HG03565 (cell line): ENCODE data around the gene KRT79.

ENCODE experiments used
- ATAC-seq: cut with Tn5 transposase; IDR thresholded peaks from one replicate; pipeline ENCODE4 v1.9.1; 2021; ENCODE audit warnings: mild to moderate bottlenecking, moderate library complexity; ENCODE audit not compliant: unreplicated experiment

KRT79 gene

DNA sequence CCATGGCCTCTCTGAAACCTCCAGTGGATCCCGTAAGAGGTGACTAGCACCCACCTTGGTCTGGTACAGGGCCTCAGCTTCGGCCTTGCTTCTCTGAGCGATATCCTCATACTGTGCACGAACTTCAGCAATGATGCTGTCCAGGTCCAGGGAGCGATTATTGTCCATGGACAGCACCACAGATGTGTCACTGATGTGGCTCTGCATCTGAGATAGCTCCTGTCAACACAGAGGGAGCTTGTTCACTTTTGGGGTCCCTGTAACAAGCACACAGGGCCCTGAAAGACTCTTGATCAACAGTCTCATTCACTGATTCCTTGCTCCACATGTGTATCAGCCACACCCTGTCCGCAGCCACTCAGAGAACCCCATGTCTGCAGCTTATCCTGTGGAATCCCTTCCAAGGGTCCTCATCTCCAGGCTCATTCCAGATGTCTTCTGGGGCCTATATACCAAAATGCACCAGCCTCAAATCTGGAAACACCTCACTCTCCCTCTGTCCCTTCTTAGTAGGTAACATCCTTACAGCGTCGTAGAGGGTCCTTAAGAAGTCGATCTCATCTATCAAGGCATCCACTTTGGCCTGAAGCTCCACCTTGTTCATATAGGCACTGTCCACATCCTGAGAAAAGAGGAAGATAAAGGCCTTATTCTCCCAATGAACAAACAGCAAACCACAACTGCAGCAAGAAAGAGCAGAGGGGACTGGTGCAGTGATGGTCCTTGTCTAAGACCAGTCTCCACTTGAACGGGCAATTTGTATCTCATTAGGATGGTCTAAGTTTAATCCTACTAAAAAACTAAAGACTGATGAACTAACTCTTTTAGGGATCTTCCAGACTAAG lies 41.7 kb downstream of the KRT79 start:
- no peak for ATAC-seq

DNA sequence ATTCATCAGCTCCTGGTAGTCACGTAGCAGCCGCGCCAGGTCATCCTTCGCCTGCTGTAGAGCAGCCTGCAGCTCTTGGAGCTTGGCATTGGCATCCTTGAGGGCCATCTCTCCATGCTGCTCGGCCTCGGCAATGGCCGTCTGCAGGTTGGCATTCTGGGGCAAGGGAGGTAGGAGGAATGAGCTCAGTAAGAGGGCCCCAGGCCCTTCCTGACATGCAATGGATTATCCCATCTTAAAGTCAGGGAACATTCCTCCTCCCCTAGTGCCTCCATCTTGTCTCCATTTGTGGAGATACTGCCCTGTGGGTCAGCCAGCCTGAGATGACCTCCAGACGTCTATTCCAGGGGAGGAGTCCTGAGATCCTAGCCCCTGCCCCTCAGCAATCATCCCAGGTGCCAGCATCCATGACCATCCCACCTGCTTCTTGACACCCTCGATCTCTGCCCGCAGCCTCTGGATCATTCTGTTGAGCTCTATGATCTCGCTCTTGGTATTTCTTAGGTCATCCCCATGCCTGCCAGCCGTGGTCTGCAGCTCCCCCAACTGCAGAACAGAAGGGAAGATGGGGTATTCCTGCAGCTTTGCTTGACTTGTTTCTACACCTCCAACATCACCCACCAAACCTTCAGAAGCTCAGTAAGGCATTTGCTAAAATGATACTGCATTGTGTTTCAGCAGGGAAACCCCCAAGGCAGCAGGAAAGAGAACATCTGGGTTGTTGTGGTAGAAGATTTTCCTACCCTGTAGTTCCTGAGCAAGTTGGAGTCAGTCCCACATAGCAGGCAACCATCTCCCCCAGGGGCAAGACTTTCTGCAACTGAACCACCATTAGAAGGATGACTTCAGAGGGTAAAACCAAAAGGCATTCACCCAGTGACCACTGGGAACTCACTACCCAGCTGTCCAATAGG lies 42.6 kb downstream of the KRT79 start:
- no peak for ATAC-seq

DNA sequence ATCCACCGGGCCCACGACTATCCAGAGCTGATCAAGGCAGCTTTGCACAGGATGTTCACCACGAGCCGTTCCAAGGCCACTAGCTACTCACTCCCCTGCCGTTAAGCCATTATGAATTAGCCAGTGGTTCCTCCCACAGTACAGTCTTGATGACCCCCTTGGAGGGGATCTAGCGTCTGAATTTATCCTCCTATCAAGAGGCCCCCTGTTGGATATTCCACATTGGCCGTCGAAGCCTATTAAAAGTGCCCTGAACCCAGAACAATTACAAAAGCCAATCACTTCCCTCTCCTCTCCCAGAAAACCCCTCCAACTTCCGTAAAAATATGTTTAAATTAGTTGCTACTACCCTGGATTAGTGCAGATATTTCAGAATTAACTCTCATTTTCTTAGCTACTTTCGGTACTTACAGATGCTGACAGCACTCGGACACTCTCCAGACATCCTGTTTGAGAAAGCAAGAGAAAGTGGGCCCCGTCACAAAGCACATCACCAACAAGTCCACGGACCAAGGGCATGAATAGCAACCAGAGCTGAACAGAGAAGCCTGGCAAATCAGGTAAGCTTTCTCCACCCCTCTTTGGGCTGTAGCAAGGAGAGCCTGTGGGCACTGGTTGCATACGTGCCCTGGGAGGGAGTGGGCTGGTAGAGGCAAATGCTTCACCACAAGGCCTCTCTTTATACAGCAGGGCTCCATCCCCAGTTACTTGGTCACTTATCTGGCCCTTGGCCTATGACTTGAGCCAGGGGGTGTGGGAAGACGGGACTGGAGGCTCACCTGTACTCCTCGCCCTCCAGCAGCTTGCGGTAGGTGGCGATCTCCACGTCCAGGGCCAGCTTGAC lies 43.5 kb downstream of the KRT79 start:
- no peak for ATAC-seq

DNA sequence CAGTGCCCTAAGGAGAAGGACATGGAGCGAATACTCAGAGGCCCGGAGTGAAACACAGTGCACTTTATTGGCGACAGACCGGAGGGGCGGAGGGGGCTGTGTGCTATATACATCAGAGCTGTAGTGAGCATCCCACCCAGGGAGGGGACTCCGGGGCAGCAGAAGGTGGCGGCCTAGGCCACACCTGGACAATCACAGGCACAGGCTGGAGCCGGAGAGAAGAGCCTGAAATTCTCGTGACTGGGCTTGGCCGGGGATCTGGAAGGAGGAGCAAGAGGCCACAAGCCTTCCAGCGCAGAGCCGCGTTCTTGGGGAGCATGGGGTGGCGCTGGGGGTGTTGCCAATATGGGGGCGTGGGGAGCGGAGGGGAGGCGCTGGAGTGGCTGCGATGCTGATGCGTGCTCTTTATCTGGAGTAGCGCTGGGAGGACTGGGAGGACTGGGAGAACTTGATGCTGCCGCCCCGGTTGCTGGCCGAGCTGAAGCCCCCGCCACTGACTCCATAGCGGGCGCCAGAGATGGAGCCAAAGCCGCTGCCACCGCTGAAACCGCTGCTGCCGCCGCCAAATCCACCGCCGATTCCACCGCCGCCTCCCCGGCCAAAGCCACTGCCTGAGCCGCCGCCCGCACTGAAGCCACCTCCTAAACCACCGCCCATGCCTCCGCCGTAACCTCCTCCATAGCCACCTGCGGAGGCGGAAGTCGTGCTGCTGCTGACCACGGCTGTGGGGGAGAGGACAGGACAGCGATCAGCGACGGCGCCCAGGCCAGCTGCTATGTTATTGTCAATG lies 44.3 kb downstream of the KRT79 start:
- ATAC-seq: no peak

DNA sequence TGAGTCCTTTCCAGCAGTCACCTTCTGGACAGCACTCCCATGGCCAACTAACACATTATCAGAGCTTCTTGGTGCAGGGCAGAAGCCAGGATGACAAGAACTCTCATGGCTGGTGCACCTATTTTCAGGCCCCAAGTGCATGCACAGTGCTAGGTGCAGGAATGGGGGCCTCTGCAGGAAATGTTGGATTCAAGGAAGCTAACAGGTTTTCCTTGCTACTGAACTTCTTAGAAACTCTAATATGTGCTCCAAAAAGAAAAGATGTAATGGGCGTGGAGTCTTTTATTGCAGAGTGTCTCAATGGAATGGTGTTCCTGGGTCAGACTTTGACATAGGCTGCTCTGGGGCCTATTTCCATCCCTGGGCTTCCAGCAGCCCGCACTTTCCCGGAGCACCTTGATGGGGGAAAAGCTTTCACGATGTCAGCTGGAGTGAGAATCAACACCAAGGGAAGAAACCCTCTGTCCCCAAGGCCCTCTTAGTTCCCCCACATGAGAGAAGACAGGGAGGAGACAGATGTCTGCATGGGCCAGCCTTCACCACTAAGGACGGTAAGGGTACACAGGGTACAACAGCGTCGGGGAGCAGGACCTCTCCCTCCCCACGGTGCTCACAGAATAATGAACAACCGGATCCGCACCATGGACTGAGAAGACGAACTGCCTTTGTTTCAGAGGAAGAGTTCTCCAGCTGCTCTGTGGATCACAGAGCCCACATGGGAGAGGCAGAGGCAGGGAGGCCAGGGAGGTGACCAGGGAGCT lies 45.1 kb downstream of the KRT79 start:
- ATAC-seq: no peak

DNA sequence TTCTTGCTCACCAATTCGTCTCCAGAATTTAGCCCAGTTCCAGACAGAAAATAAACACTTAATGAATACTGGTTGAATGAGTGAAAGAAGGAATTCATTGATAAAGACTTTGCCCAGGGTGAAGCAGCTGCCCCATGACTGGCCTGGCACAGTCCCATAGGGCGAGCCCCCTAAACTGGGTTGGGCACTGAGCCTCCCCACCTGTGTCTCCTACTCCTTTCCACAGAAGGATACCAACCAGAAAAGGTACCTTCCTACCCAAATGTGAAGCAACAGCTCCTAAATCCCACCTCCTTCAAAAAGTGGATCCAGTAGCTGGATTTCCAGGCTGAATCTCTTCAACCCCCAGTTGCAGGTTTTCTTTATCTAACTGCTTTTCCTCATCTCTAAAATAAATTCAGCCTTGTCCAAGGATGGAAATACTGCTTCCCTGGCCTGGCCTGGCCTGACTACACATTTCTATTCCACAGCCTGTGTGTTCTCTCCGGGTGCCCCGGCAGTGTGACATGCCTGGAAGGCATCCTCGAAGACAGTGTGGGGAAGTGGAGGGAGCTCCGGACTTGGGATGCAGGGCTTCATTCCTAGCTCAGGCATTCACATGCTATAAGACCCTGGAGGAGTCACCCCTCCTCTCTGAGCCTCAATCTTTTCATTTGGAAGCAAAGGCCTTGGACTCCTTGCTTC lies 45.8 kb downstream of the KRT79 start:
- ATAC-seq: no peak

DNA sequence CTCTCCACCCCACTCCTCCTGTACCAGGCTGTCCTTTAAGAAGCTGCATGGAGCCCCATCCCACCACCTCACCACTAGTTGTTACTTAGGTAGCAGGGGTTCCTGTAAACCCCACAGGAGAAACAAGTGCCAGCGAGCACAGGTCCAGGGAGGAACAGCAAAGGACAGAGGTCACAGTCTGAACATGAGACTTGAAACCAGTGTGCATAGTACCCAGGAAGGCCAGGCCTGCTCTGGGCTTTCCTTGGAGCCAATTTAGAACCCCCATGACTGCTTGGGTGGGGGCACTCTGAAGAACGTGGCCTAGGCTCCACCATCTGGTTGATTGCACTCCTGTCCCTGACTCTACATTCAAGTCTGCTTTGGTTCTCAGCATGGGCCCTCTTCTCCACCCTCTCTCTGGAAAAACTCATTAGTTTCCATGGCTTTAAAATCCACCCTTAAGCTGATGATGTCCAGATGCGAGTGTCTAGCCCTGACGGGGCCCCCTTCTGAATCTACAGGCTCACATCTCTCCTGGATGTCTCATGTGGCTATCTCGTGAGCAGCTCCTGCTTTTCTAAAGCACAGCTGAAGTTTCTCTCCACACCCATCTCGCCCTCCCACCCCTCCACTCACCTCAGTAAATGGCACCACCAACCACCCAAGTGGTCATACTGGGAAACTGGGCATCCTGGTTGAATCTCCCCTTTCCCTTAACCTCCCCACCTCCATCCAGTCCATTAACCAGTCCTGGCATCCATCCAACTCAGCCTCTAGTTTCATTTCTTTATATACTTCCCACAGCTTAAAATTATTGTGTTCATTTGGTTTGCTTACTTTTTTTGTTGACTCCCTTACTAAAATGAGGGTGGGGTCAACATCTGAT lies 46.6 kb downstream of the KRT79 start:
- ATAC-seq: no peak

DNA sequence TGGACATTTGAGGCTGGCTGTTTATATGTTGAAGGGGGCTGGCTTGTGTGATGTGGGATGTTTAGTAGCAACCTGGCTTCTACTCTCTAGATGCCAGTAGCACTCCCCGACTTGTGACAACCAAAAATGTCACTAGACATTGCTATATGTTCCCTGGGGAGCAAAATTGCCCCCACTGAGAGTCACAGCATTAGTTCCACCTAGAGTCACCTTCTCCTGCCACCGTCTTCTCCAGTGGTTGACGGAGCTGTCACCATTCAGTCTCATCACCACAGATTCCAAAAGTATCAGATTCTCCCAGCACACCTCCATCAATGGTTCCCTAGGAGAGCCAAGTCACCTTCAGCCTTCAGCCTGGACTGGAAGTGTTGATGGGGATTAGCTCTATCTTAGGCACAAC lies 49.2 kb downstream of the KRT79 start:
- ATAC-seq: no peak

DNA sequence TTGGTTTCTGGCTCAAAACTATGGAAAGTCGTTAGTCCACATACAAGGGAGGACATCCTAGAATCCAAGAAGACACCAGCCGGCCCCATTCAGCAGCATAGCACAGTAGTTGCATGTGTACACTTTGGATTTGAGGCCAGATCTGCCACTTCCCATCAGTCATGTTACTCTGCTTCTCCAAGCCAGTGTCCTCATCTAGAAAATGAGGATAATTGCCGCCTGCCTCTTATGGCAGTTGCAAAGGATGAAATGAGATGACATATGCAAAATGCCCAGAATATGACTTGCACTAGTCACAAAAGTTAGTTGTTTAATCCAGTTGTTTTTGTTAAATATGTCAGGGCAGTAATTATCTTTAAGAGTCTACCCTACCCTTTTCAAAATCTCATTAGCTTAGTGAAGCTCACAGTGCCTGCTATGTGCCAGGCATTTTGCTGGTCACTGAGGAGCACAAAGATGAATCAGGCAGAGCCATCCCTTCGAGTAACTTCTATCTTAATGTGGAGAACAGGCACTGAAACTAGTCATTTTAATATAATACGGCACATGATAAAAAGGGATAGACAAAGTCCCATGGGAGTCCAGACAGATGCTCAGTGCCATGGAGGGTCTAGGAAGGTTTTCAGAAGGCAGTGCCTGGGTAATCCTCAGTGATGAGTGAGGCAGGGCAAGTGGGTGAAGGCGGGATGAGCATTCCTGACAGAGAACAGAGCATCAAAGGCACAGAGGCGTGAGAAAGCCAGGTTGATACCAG lies 50.4 kb downstream of the KRT79 start:
- no peak for ATAC-seq

DNA sequence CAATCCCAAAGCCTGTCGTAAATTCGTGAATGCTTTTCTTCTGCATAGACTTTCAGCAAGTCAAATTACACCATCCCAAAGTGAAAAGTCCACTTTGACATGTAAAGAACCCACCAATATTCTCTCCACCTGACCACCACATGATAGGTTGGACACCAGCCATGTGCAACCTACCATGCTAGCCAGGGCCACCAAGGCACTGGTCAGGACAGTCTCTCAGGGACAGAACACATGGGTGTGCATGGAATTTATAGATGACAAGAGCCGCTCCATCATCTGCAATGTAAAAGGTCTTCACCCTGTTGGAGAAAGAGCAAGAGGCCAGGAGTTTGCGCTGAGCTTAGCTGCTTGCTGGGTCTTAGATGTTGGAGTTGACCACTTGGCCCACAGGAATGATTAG lies 51.6 kb downstream of the KRT79 start:
- ATAC-seq: no peak

DNA sequence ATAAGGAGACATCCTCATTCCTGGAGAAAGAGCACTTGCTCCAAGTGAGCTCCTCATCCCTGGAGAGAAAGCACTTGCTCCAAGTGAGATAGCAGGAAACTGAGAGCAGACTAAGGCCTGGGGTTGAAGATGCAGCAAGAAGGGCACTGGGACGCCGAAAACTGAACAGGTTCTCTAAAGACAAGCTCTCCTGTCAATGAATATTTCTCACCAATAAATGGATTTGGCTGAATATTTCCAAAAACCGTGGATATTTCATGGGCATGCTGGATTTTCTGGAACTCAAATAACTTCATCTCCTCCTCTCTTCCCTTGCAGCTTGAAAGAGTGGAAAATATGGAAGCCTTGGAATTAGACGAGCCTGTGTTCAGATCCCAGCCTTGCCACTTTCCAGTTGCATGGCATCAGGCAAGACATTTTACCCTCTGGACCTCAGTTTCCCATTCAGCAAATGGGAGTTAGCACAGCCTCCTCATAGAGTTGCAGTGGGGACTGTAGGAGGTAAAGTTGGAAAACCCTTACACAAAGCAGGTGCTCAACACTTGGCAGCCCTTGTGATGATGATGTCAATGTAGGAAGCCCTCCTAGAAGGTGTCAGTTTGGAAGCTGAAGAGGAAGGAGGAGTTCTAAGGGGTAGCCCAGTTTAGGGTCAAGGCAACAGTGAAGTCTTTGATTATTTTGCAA lies 52.6 kb downstream of the KRT79 start:
- no peak for ATAC-seq

DNA sequence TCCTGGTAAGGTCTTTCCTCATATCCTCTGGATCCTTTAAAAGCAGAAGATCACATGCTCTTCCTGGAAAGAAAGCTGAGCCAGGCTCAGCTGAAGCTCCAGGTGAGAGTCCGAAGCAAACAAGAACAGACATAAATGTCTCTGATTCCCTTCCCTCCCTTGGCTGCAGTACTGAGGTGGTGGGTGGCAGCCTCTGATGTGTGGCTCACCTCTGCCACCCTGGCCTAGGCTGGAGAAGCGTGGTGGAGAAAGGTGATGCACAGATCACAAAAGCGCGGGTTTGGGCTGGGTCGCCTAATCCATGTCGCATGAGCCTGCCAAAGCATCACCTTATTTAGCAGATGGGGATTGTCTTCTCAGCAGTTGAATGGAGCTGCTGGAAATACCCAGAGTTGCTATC lies 54.2 kb downstream of the KRT79 start:
- no peak for ATAC-seq

DNA sequence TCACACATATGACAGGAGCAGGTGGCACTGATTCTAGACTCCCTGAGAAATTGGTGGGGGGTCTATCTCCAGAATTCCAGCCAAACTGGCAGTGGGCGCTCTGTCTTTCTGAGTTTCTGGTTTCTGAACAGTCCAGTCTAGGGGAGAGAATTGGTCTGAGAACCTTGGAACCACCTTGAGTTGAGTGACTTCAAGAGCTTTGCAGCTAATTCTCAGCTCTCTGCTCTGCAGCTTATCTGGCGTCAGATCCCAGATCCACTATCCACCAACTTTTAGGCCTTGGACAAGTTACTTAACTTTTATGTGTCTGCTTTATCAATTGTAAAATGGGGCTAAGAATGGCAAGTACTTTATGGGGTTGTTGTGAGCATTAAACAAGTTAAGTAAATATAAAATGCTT lies 55.3 kb downstream of the KRT79 start:
- ATAC-seq: no peak

DNA sequence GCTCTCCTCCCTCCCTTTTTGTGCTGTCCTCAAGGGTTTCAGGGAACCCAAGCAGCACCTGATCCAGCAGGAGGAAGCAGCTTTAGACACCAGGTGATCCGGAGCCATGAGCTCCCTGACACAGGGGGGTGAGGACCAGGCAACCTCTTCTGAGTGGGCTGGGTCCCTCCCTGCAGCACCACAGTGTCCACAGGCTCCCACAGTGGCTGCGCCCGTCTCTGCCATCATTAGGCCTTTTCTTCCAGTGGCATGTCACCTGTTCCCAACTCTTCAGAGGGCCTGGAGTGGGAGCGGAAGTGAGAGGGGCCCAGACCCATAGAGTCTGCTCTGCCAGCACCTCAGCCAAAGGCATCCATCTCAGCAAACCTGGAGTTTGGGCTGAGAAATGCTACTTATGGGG lies 56.5 kb downstream of the KRT79 start:
- no peak for ATAC-seq

DNA sequence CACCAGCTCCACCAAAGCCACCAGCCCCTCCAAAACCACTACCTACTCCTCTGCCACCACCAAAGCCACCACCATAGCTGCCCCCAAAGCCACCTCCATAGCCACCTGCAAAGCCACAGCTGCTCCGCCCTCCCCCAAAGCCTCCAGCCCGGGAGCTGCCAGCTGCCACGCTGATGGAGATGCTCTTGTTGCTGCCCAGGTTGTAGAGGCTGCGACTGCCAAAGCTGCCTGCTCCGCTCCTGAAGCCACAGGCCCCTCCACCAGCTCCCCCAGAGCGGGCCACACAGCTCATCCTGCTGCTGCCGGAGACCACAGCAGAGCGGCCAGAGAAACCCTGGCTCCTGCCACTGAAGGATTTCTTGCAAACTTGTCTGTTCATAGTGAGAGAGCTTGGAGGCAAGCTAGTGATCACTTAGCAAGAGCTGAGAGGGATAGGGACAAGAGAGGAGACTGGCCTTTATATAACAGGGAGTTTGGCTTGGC lies 57.2 kb downstream of the KRT79 start, which contains the start of gene KRT76:
KRT76 (minus strand) TSS at position 433 of the 483 bp plus-strand sequence; CDS start at position 379, 54 bp downstream.
- ATAC-seq: no peak

DNA sequence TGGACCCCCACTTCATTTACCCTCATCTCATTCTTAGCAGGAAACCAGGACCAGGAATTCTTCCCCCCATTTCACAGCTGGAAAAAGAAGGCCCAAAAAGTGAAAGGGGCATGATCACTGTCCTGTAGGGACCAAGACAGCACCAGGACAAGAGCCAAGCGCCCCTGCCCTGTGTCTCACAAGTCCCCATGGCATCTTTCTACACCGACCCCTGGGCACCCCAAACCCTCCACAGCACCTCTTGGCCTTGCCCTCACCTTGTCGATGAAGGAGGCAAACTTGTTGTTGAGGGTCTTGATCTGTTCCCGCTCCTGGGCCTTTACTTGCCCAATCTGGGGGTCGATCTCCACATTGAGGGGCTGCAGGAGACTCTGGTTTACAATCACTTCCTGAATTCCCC lies 57.7 kb downstream of the KRT79 start:
- ATAC-seq: no peak
